H4 (cell line): ENCODE data around the gene PKP2. TPM values are rescaled to one million over a fixed set of nuclear protein-coding genes. Genes with fewer than 3 reads are reported as not detected.
"Not testable (repeated sequence)": the region's sequence is repeated elsewhere in the genome, so short reads cannot be mapped to it uniquely, and the experiment has no call there.

Experiments
- DNase-seq: peaks from one replicate; pipeline ENCODE4 v3.0.0-alpha.2; 2015; ENCODE audit warnings: low spot score
- total RNA-seq: library from RNA; depleted of rRNA; stranded (reverse); fragments of >200 nt; shearing (Covaris generic); gene quantifications from 2 replicates; pipeline ENCODE4 v1.2.3, GENCODE V29; 2014

PKP2 gene
- total RNA-seq, 1 experiment from 2014 or later: 6.1 TPM

DNA sequence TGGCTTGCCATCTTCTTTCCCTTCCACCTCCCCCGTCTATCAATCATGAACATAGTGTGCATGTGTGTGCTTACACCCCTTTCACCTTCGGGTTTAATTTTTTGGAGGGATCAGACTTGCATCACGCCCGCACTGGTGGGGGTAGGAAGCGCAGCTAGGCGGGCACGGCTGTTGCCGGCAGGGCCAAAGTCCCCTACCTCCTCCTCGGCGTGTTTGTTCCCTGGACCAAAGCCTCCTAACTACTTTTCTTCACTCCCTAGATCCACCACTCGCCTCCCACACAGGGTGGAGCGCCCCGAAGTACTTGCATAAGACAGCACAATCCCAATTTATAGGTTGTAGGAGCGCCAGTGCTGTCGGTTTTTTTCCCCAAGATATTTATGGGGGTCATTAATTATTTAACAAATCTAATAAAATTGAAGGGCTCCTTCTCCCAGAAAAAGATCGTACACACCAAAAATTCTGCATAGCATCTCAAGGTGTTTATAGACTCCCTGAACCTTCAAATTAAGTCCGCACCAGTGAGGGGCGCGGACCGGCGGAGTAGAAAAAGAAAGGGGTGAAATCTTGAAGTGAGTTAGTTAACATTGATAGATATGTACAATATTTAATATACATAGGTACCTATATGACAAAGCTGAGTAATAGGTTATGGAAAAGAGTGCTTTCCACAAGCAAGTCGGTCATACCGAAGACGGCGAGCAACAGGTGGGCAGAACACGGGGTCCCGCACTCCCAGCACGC lies 717 bp downstream of the PKP2 start:
- DNase-seq: no peak

DNA sequence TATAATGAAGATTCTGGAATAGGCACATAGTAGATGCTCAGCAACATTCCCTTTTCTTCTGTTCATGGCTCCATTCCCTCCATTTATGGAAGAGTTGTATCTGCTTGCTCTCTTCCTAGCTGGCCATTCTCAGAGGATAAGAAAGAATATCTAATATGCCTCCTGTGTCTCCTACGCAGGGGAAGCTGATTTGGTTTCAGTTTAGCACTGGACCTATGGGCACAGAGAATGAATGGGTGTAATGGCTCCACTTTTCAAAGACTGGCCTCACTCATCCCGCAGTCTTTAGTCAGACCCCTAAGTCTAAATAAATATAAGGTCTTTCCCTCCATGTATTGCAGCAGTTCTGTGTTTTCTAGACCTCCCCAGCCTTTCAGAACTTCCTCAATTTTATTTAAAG lies 2.0 kb downstream of the PKP2 start:
- DNase-seq: no peak

DNA sequence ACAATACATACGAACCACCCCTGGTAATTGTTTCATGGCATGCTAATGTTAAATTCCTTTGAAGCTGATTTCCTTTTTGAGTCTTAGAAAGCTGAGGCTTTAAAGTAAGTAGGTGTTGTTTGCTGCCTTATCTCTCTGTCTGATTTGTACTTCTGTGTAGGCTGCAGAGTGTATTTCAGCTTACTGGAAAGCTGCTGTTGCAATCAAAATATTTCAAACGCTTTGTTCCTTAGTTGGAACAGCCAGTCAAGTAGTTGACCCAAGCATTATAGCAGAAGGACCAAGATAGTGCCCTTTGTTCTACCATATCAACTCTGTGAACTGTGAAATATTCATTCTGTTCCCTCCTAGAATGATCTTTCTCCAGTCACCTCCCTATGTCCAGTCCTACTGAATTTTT lies 3.1 kb downstream of the PKP2 start:
- no peak for DNase-seq

DNA sequence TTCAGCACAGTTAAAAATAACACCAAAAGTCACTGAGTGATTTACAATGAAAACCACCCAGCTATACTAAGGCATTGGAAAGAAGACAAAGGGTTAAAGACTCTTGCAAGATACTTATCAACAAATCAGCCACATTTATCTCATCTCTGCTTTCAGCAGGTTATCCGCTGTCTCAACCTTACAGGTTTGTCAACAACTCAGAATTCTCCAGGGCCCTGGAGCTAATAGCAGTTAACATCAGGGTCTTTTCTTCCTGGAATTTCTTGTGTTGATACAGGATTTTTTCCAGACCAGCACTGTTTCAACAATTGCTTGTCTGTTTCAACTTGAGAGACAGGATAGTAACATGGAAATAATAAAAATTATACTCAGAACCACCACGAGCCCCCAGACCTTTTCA lies 3.5 kb downstream of the PKP2 start:
- no peak for DNase-seq

DNA sequence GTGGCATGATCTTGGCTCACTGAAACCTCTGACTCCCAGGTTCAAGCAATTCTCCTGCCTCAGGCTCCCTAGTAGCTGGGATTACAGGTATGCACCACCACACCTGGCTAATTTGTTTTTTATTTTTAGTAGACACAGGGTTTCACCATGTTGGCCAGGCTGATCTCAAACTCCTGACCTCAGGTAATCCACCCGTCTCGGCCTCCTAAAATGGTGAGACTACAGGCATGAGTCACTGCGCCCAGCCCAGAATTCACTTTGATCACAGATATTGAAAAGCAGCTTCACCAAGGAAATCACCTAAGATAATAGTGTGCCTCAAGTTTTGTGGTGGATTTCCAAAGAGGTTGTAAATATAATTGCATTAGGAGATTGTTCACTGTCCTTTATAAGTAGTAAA lies 4.2 kb downstream of the PKP2 start:
- not testable (repeated sequence) for DNase-seq

DNA sequence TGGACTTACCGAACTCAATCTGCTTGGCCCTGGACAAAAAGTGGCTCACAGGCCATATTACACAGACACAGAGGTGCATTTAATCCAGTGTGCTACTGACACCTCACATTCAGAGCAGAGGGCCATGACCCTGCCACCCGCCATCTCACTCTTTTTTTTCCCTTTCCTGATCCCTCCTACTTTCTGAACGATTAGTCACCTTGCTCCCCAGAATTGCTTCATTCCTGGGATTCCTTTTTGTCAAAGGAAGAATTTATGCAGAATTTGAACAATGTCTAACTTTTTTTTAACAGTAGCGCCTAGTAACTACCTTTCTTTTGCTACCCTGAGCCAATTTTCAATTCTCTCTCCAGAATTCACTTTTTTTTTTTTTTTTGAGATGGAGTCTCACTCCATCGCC lies 4.6 kb downstream of the PKP2 start:
- DNase-seq: peak; percentile 38

DNA sequence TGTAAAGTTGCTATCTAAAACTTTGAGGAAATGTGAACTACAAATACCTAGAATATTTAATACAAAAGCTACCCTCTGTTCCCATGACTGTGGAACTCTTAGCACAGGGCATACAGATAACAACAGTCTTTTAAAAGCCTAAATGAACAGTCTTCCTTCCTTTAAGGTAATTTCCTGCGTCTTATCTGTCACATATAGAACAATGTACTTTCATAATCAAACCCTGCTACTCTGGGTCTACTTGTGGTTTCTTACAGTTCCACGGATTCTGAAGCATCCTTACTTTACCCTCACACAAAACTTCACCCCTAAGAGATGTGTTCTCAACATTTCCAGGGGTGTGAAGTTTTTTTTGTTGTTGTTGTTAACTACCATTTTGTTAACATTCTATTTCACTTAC lies 5.1 kb downstream of the PKP2 start:
- DNase-seq: no peak

DNA sequence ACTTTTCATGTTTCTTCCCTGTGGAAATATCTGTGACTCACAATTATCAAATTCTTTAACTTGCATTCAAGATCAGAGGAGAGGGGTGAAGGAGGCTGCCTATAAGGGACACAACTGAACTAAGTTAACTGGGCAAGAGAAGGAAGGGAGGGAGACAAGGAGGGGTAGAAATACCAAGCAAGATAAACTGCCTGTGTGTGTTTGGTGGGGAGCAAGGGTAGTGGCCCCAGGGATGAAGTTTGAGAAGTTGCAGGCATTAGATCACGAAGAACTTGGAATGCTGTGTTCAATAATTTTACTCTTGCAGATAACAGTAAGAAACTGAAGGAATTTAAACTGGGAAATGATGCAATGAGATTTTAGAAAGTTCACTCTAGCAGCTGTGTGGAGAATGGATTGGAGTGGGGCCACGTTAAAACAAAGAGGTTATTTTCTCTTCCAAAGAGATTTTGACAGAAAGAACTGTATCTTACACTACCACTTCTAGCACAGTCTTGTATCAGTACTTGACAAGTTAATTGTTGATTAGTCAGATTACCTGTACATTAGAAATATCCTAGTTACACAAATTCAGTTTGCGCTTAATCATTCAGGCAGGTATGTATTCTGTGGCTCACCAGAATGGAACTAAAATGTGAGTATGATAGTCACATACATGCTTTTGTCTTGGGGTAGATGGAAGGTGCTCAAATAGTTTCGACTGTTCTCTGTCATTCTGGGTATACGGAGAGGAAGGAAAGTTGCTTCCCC lies 7.4 kb downstream of the PKP2 start:
- DNase-seq: no peak

DNA sequence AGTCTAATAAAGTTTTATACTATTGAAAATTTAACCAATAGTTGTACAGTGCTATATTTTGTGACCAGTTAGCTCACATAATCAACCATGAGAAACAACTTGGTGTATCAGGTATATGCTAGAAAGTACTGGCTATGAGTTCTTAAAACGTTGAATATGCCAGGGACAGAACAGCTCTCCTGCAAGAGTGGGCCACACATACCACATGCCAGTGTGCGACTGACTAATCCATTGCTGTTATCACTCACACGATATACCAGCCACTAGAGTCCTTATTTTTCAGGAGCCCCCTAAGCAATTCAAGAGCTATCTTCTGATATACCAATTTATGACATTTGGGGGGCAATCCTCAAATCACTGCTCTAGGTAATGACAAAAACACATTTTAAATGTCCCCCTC lies 9.5 kb downstream of the PKP2 start:
- no peak for DNase-seq

DNA sequence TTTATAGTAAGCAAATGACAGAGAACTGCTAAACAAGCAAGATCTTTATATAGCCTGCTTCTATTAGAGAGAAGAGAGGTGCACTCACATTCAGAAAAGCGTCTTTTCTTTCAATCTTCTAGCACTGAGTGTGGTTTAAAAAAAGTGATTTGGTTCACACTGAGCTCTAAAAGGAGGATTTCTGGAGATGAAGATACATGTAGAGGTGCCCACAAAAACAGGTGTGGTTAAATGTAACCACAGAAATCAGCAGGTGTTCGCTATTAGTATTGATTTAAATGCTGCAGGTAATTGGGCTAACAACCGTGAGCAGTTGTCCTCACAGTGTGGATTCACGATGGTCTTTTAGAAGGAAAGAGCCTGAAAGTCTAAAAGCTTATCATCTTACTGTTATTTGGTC lies 10.7 kb downstream of the PKP2 start:
- DNase-seq: no peak

DNA sequence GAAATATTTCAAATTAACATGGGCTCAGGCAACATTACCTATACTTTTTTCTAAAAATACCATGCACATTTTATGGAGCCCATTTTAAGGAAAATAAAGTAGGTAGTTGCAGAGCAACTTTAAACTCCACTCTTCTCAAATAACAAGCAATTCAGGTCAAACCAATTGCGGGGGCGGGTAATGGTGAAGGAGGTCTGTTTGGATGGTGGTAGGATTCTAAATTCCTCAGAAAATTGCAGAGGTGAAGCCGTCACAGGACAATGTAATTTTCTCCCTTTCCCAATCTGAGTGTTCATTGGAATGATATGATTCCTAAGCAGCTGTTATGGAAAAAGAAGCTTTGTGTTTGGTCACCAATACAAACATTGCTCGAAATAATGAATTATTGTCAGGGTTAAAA lies 11.6 kb downstream of the PKP2 start:
- no peak for DNase-seq

DNA sequence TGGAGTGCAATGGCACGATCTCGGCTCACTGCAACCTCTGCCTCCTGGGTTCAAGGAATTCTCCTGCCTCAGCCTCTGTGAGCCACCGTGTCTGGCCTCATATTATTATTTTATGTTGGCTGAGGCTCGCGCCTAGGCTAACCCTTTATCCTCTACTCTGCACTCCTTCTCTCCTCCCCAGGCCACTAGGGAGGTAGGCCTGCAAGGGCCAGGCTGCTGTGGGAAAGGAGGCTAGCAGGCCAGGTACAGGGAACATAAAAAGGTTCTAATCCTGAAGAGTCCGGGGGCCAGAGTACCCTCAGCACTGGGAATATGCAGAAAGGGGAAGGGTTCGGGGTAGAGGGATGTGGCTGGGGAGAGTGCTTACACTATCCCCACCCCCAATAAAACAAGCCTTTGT lies 14.9 kb downstream of the PKP2 start:
- DNase-seq: no peak

DNA sequence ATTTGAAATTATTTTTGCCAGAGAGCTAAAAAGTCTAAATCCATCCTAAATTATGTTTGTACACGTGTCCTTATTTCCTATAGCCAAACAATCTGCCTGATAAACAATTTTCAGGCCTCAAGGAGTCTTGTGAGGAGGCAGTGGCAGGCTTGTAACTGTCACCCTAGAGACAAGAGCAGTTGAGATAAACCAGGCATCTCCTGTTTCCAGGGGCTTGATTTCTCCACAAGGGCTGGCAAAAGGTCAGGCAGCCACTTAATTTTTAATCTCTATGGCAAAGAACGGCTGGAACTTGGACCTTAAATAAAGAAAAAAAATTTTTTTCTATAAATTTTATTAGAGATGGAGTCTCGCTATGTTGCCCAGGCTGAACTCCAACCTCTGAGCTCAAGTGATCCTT lies 15.5 kb downstream of the PKP2 start:
- no peak for DNase-seq

DNA sequence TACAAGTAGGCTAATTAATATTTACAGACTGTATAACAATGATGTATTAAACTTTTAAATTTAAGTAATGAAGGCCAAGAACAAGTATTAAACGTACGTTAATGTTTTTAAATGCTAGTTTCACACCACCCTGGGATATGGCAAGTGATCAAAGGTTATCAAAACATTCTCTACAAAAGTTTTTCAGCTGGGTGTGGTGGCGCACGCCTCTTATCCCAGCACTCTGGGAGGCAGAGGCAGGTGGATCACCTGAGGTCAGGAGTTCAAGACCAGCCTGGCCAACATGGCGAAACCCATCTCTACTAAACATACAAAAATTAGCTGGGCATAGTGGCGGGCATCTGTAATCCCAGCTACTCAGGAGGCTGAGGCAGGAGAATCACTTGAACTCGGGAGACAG lies 17.5 kb downstream of the PKP2 start:
- not testable (repeated sequence) for DNase-seq

DNA sequence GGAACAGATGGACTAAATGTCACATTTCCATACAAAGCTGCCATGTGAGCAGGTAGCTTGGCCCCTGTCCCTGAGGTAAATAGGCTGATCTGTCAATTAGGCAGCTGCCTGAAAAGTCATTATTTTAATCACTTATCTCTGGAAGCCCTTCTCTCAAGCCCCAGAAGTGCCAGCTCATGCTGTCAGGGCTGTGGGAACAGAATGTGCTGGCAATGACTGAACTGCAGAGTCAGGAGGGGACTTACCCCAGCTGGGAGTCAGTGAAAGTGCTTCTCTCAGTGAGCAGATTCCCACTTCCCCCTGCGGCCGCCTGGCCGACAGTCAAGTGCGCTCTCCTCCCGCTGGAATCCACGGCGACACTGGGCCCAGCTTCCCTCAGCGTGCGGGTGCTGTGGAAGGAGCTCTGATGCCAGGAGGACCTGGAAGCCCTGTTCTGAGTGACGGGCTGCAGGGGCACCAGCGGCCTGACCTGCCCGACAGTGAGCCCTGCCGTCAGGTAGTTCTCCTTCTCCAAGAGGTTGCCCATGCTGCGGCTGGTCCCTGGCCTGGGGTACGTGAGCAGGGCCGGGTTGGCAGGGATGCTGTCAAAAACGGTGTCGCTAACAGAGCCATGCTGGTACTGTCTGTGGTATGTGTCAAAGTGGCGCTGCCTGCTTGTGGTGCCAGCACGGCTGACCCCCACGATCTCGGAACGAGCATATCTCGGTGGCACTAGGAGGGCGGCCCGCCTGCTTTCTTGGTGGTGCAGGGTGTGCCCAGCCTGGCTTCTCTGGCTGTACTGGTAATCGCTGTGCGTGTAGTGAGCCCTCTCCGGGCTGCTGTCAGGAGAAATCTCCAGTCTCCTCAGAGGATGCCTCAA lies 18.7 kb downstream of the PKP2 start:
- DNase-seq: no peak

DNA sequence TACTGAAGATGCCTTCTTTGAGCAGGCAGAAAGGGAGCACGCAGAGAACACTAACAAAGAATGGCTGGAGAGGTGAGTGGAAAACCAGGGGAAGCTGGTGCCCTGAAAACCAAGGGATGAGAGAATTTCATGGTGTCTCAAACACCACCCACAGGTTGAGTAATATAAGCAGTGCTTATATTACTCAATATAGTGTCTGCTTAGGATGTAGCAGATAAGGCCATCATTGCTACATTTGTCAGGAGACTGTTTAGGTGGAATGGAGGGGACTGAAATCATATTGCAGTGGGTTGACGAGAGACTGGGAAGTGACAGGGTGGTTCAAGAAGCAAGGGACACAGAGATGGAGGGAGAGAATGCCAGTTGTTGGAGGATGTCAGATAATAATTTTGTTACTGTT lies 20.6 kb downstream of the PKP2 start:
- no peak for DNase-seq

DNA sequence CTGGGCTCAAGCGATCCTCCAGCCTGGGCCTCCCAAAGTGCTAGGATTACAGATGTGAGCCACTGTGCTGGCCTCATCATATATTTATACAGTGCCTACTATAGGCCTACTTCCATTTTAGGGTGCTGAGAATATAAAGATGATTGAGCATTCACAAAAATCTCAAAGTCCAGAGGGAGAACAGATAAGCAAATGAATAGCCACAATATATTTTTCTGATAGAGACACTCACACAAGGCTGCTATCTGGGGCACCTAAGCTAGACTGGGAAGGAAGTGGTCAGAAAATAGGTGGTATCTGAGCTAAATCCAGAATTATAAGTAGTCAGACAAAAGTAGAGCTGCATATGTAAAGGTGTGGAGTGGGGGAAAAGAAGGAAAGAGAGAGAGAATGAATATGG lies 21.6 kb downstream of the PKP2 start:
- DNase-seq: no peak

DNA sequence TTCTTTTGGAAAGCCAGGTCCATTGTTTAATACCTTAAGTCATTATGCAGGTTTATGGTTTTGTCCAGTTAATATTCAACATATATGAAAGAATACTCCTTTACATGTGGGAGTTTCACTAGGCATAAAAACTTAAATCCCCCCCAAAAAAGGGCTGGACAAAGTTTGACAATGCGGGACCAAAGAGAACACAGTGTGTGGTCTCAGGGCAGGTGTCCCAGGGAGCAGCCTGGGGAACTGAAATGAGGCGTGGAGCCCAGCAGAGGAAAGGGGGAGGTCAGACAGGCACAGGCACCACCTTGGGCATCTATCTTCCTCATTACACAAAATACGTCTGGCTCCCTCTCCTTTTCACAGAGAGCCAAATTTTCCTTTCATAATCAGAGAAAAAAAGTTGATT lies 22.5 kb downstream of the PKP2 start:
- DNase-seq: no peak

DNA sequence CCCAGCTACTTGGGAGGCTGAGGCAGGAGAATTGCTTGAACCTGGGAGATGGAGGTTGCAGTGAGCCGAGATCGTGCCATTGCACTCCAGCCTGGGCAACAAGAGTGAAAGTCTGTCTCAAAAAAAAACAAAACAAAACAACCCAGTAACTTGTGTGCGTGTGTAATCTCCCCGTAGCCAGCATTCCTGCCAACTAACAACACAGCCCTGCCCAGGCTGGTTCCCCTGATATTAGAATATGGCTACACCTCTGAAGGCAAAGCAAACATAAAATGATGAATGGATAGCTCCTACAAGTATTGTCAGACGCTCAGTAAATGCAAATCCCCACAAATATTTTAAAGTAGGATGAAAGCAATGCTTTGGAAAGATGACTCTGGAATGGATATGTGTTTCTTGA lies 24.2 kb downstream of the PKP2 start:
- not testable (repeated sequence) for DNase-seq

DNA sequence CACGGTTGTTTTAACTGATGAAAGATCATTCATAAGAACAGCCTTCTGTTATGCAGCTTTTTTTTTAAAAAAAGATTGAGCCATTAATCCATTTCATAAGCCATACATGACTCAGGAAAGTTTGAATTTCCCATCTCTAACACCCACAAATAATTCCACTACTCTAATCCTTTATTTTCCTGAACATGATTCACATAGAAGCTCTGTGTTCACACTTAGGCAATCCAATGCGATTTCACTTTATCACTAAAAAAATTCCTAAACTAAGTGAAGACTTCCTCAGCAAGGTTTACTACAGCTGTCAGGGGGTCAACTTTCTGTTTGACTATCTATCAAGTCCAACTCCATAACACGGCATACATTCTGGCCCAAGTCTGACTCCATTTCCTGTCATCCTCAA lies 25.9 kb downstream of the PKP2 start:
- no peak for DNase-seq

DNA sequence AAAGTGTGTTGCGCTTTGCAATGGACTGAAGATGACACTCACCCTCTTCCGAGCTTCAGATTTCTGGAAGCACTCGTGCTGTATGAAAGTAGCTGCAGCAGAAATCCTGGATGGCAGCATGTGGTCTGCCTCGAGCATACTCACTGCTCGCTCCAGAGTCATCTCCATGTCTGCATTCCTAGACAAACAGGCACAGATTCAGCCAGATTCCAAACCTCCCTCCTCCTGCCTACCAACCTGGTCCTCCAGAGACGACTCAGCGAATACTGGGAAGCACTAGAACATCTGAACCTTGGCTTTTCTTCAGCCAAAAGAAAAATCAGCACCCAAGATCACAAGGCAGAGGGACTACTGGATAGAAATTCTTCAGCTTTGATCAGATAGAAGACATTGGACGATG lies 27.7 kb downstream of the PKP2 start:
- no peak for DNase-seq

DNA sequence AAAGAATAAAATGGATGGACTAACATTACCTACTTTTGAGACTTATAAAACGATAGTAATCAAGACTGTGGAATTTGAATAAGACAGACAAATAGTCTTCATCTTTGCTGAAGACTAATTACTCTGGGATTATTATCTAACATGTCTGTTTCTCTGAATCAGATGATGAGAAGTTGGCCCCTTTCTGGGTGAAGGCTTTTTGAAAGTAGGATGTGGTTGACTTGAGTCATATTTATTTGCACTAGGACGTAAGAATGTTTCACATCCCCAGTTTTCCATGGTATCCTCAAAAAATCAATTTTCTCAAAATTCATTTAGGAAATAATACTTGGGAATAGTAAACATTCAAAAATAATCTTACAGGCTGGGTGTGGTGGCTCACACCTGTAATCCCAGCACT lies 31.8 kb downstream of the PKP2 start:
- no peak for DNase-seq

DNA sequence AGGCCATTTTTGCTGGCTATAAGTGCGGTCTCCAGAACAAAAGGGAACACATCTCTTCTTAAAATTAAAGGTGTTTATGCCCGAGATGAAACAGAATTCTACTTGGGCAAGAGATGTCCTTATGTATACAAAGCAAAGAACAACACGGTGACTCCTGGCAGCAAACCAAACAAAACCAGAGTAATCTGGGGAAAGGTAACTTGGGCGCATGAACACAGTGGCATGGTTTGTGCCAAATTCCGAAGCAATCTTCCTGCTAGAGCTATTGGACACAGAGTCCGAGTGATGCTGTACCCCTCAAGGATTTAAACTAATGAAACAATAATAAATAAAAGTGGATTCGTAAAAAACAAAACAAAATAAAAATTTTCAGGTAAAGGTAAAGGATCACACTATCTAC lies 33.4 kb downstream of the PKP2 start:
- no peak for DNase-seq
